Gastroesophageal sphincter (tissue), 3 donors: Measurements from ENCODE around the gene COX15.

Experiments used
- POLR2AphosphoS5 ChIP-seq: sonication (generic); formaldehyde crosslinking; IDR thresholded peaks from one replicate; pipeline ENCODE4 v1.6.1; 2017; ENCODE audit warnings: antibody characterized with exemption
- TF ChIP-seq, protein P1 (sequence below), 4 experiments: fragments of 200-600 bp in 2 of 4; fragments of 450-650 bp in 2 of 4; sonication (generic) in 1 of 4; IDR thresholded peaks; one replicate each; pipeline ENCODE4 v1.5.1; 2017 to 2019; ENCODE audit warnings: antibody characterized with exemption in 4 of 4, mild to moderate bottlenecking in 2 of 4, moderate library complexity in 2 of 4

DNA sequence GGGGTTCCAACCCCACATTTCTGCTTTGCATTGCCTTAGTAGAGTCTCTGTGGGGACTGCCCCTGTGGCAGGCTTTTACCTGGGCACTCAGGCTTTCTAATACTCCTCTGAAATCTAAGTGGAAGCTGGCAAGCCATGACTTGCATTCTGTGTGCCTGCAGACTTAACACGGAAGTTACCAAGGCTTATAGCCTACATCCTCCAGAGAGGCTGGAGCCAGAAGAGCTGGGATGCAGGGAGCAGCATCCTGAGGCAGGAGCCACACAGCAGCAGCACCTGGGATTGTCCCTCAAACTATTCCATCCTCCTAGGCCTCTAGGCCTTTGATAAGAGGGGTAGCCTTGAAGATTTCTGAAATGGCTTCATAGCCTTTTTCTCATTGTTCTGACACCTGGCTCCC lies 28.4 kb upstream of the COX15 start:
- TF ChIP-seq, protein P1, sequence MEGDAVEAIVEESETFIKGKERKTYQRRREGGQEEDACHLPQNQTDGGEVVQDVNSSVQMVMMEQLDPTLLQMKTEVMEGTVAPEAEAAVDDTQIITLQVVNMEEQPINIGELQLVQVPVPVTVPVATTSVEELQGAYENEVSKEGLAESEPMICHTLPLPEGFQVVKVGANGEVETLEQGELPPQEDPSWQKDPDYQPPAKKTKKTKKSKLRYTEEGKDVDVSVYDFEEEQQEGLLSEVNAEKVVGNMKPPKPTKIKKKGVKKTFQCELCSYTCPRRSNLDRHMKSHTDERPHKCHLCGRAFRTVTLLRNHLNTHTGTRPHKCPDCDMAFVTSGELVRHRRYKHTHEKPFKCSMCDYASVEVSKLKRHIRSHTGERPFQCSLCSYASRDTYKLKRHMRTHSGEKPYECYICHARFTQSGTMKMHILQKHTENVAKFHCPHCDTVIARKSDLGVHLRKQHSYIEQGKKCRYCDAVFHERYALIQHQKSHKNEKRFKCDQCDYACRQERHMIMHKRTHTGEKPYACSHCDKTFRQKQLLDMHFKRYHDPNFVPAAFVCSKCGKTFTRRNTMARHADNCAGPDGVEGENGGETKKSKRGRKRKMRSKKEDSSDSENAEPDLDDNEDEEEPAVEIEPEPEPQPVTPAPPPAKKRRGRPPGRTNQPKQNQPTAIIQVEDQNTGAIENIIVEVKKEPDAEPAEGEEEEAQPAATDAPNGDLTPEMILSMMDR (IDR thresholded peaks at IDR 0.05) = no peak
- TF ChIP-seq POLR2AphosphoS5 = no peak
